NOMO-1 treated with dmso at 0.1 percent for 144 hours (cell line): Measurements from ENCODE around the gene FBXW7.
"Not testable (repeated sequence)": the region's sequence is repeated elsewhere in the genome, so short reads cannot be mapped to it uniquely, and the experiment has no call there.

Experiments used
- DNase-seq: peaks from one replicate; lab custom pipeline; 2025; ENCODE audit not compliant: unreplicated experiment; lab: John Stamatoyannopoulos, UW

FBXW7 gene

GRCh38 chr4:152550687-152551086 is 14.8 kb upstream of the FBXW7 start:
- DNase-seq, result not testable (repeated sequence)

GRCh38 chr4:152545088-152545487 is 9.2 kb upstream of the FBXW7 start:
- no peak for DNase-seq

- DNase-seq, result not testable (repeated sequence)
Measured at GRCh38 chr4:152544533-152544932, 8.6 kb upstream of the FBXW7 start.

GRCh38 chr4:152540941-152541340 is 5.0 kb upstream of the FBXW7 start:
- no peak for DNase-seq

GRCh38 chr4:152540293-152540674 is 4.4 kb upstream of the FBXW7 start:
- DNase-seq, result no peak

GRCh38 chr4:152539556-152540292 is 3.8 kb upstream of the FBXW7 start:
- no peak for DNase-seq

GRCh38 chr4:152537881-152538280 is 2.0 kb upstream of the FBXW7 start:
- no peak for DNase-seq

GRCh38 chr4:152536545-152537182 is 772 bp upstream of the FBXW7 start:
- DNase-seq, result no peak

- DNase-seq, result no peak
Measured at GRCh38 chr4:152535360-152535902, 461 bp downstream of the FBXW7 start.

- DNase-seq, result peak; percentile 41
Measured at GRCh38 chr4:152534541-152535359, 1.1 kb downstream of the FBXW7 start.

GRCh38 chr4:152531479-152531878 is 4.4 kb downstream of the FBXW7 start:
- no peak for DNase-seq

GRCh38 chr4:152530600-152530999 is 5.3 kb downstream of the FBXW7 start:
- no peak for DNase-seq

GRCh38 chr4:152529880-152530279 is 6.0 kb downstream of the FBXW7 start:
- DNase-seq, result no peak

- DNase-seq, result no peak
Measured at GRCh38 chr4:152528060-152528459, 7.8 kb downstream of the FBXW7 start.

GRCh38 chr4:152525878-152526277 is 10.0 kb downstream of the FBXW7 start:
- no peak for DNase-seq

- DNase-seq, result no peak
Measured at GRCh38 chr4:152524427-152524826, 11.5 kb downstream of the FBXW7 start.

- no peak for DNase-seq
Measured at GRCh38 chr4:152523731-152524130, 12.2 kb downstream of the FBXW7 start.

GRCh38 chr4:152522754-152523153 is 13.1 kb downstream of the FBXW7 start:
- DNase-seq, result no peak

- DNase-seq, result no peak
Measured at GRCh38 chr4:152522245-152522644, 13.6 kb downstream of the FBXW7 start.

- DNase-seq, result no peak
Measured at GRCh38 chr4:152516156-152516555, 19.7 kb downstream of the FBXW7 start.

- DNase-seq, result no peak
Measured at GRCh38 chr4:152515678-152516077, 20.2 kb downstream of the FBXW7 start.

- no peak for DNase-seq
Measured at GRCh38 chr4:152514356-152514755, 21.5 kb downstream of the FBXW7 start.
